SIG-M5 treated with dmso at 0.1 percent for 504 hours (cell line): ENCODE data around the gene GAS2.

Experiments used
- DNase-seq: peaks from one replicate; lab custom pipeline; 2025; ENCODE audit not compliant: unreplicated experiment; lab: John Stamatoyannopoulos, UW

The GAS2 gene

DNA sequence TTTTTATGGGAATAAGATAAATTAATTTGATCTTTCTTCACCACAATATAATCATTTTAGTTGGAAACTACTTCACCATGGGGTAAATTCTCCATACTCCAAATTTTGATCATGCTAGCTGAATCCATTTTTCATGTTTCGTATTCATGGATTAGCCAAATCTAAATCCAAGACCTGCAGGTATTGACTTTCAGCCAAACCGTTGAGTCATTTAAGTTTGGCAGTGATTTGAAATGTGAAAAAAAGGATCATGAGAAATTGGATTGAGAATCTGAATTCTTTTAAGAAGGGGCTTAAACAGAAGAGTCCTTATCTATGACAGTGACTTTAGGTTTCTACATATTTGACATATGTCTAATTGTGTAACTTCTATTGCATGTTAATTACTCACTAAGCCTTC, 5.3 kb downstream of the GAS2 start:
- DNase-seq, result no peak

DNA sequence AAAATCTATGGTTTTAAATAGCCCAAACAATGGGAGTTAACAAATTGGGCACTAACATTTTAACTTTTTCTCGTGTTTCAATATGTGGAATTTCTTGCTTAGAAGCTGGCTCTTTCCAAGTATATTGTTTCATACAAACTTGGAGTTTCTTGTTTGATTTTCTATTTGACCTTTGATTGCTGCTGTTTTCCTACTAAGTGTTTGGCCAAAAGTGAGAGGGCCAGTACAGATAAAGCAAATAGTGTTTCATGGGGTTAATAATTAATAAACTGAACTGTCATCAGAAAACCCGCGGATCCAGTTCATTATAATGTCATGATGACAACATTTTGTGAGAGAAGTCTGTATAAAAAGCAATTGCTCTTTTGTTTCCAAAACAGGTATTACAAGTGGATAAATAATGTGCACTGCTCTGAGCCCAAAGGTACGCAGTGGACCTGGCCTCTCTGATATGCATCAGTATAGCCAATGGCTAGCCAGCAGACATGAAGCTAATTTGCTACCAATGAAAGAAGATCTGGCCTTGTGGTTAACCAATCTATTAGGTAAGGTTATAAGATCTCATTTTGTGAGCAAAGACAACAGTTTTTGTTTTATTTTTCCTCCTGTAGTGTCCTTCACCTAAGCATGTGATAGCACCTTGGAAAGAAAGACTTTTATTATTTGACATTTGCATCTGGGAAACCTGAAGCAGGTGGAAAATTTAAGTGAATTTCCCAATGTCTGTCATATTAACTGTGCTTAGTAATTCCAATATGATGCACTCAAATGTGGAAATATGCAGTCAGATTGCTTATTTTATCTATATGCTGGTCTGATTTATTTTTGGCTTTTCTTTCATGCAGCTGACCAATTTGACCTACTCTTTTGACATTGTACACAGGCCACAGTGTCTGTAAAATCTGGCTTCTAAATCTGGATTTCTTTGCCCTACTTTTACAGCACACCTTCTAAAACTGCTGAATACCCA, 8.3 kb downstream of the GAS2 start:
- DNase-seq, result no peak

- DNase-seq, result peak; percentile 79
Measured at GRCh38 chr11:22677153-22677903, 10.9 kb downstream of the GAS2 start.

GRCh38 chr11:22680628-22681027, 14.2 kb downstream of the GAS2 start:
- no peak for DNase-seq

- DNase-seq, result no peak
Measured at GRCh38 chr11:22681281-22681812, 14.9 kb downstream of the GAS2 start.

- DNase-seq, result no peak
Measured at GRCh38 chr11:22684082-22684481, 17.7 kb downstream of the GAS2 start.

- no peak for DNase-seq
Measured at GRCh38 chr11:22685111-22685510, 18.7 kb downstream of the GAS2 start.

- no peak for DNase-seq
Measured at GRCh38 chr11:22688914-22689313, 22.5 kb downstream of the GAS2 start.

GRCh38 chr11:22690257-22690656, 23.8 kb downstream of the GAS2 start:
- DNase-seq, result no peak

GRCh38 chr11:22690871-22691270, 24.5 kb downstream of the GAS2 start:
- no peak for DNase-seq

GRCh38 chr11:22699388-22699787, 33.0 kb downstream of the GAS2 start:
- DNase-seq, result no peak

GRCh38 chr11:22702031-22702430, 35.6 kb downstream of the GAS2 start:
- no peak for DNase-seq

DNA sequence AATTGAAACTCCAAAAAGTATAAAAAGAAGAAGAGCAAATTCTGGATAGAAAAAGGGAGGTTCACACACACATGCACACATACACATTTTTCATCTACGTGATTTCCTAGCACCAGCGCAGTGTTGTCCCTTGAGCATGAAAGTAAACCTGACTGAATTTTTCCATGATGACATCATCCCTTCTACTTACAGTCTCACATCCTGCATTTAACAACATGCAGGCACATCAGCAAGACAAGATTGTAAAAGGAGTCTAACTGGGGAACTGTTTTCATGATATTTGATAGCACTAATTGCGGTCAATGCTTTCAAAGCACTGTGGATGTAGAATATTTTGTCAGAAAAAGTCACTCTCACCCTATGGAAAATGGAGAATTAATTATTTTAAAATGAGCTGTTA, 36.6 kb downstream of the GAS2 start:
- no peak for DNase-seq

GRCh38 chr11:22703591-22703990, 37.2 kb downstream of the GAS2 start:
- DNase-seq, result no peak

- no peak for DNase-seq
Measured at GRCh38 chr11:22707119-22707899, 40.9 kb downstream of the GAS2 start.

DNA sequence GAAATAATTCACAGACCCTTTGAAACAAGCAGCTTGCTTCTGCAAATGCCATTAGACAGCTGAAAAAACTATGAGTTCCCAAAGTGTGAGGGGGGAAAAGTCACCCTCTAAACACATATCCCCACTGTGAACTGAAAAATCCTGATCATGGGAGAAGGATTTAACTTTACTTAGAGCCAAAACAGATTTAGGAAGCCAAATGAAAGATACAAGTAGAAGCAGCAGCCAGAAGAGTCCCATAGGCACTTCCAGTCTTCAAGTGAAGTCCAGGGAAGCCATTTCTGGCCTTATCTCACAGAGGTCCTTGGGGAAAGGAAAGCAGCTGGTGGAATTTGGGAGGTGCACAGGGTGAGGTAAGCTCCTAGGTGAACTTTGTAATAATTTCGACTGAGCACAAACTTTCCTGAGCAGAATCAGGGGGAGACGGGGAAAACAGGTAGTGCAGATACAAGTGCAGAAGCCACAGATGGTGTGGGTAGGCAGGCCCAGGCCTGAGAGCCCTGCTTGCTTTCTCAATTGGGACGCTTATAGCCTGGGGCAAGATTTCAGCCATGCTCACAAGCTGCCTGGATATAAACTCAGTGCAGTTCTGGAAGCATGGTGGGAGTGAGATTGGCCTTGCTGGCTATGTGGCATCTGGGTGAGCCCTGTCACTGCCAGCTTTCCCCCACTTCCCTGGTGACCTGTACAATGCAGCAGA, 44.8 kb downstream of the GAS2 start:
- DNase-seq, result no peak

GRCh38 chr11:22711880-22712279, 45.5 kb downstream of the GAS2 start:
- no peak for DNase-seq

GRCh38 chr11:22713336-22713735, 46.9 kb downstream of the GAS2 start:
- DNase-seq, result no peak

DNA sequence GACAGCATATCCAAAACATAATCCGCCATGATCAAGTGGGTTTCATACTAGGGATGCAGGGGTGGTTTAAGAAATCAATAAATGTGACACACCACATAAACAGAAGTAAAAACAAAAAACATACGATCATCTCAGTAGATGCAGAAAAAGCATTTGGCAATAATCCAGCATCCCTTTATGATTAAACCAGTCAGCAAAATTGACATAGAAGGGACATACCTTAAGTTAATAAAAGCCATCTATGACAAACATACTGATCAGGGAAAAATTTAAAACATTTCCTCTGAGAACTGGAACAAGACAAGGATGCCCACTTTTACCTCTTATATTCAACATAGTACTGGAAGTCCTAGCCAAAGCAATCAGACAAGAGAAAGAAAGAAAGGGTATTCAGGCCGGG, 49.6 kb downstream of the GAS2 start:
- DNase-seq, result no peak

DNA sequence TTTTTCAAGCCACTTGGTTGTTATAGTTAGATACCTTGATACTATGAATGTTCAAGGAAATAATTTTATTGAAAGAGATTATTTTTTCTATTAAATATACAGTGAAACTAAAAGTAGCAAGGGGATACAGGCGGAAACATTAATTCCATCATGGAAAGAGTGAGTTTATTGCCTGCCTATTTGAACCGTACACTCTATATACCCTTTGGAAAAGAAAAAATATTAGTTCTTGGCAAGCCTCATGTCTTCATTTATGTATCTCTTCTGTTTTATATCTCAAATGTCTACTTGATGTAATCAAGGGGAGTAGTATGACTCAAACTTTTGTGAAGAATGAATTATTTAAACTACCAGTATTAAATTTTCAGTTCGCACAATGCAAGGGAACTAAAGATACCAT, 54.0 kb downstream of the GAS2 start:
- no peak for DNase-seq

GRCh38 chr11:22723274-22723673, 56.9 kb downstream of the GAS2 start:
- no peak for DNase-seq
